ENCODE data around the gene SAMSN1.
"Not testable (repeated sequence)": the region's sequence is repeated elsewhere in the genome, so short reads cannot be mapped to it uniquely, and the experiment has no call there.

Gene SAMSN1

GRCh38 chr21:14562959-14563358, 16.8 kb upstream of the SAMSN1 start:
- DNase-seq: no peak

GRCh38 chr21:14560555-14560954, 14.4 kb upstream of the SAMSN1 start:
- DNase-seq: no peak

GRCh38 chr21:14560139-14560538, 14.0 kb upstream of the SAMSN1 start:
- DNase-seq: no peak

- no peak for DNase-seq
These were observed 13.0 kb upstream of the SAMSN1 start for GRCh38 chr21:14559102-14559501.

DNA sequence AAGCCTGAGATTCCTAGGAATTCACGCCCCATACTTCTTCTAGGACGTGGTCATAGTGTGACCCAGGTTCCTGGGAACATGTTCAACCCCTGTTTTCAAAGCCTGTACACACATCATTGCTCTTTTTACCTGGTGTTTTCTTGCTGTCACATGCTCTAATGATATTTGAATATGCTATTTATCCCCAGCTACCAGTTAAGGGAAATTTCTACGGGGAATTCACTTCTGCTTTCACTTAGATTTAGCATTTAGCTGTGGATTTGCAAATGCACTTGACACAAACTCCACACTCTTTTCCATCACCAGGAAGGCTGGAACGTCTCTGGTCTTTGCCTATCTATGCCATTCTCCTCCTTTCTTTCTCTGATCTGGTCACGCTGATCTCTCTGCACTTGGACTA, 11.3 kb upstream of the SAMSN1 start:
- no peak for DNase-seq

- no peak for DNase-seq
These were observed 8.8 kb upstream of the SAMSN1 start for GRCh38 chr21:14554948-14555347.

DNA sequence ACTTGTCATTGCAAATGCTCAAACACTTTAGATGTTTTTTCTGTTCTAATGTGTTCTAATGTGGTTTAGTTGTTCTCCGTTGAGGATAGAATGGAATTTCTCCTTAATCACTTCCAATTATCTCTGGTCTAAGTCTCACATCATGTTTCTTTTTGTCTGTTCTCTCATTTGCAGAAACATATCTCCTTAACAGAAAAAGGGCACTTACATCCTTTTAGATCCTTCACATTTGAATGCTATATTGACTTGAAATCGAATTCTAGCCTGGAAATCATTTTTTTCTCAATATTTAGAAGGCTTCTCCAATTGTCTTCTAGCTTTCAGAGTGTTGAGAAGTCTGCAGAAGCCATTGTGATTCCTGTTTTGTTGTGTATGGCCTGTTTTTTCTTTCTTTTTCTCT, 7.3 kb upstream of the SAMSN1 start:
- DNase-seq: no peak

DNA sequence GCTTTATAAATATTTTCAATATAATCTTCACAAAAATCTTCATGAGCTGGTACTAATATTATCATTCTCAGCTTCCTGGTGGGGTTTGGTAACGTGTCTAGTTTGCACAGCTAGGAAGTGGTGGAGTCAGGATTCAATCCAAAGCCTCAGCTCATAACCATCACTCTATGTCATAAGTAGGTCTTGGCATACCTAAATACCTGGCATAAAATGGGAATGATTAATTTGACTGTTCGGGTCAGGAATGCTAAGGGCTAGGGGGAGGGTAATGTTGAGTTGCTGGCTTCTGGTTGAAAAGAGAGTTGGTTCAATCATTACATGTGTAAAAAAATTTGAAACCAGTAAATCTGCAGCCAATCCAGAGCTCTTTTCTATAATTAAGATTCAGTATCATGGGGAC, 5.6 kb upstream of the SAMSN1 start:
- DNase-seq: no peak

DNA sequence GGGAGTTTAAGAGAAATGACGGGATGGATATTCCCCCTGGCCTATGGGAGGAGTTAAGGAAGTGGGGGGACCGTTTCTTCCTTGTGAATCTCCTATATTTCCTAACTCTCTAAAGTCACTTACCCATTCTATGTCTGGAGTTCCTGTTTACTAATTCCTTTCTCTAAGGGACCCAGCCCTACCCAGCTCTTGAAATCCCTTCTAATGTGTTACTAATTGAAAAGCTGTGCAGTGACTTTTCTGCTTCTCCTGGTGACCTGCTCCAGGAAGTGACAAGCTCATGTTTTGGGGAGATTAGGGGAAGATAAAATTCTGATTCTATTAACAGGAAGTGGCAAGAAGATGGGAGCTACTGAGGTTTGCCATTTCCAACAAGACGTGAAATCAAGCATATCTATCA, 4.0 kb upstream of the SAMSN1 start:
- no peak for DNase-seq

DNA sequence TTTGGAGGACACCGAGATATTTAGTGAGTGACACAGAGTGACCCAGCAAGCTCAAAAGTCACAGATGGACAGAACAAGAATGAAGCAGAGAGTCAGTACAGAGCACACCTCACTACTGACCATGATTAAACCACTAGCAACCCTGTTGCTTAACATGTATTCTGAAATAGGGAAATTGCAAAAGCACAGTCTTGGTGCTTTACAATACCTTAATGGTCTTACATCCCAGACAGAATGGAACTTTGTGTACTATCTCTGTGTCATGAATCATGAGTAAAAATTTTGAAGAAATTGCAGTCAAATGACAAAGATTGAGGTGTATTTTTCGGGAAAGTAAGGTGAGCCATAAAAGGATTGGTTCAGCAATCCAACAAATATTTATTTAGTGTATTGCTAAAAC, 2.7 kb upstream of the SAMSN1 start:
- no peak for DNase-seq

- DNase-seq: no peak
These were observed 1.9 kb upstream of the SAMSN1 start for GRCh38 chr21:14547834-14548513.

DNA sequence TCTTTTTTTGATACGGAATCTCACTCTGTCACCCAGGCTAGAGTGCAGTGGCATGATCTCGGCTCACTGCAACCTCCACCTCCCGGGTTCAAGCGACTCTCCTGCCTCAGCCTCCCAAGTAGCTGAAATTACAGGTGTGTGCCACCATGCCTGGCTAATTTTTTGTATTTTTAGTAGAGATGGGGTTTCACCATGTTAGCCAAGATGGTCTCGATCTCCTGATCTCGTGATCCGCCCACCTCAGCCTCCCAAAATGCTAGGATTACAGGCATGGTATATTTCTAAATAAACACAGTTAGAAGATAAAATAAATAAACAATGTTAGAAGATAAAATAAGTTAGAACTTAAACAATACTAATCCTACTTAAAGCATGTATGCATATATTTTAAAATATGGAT, 604 bp upstream of the SAMSN1 start:
- DNase-seq: not testable (repeated sequence)

- no peak for DNase-seq
These were observed 2.1 kb downstream of the SAMSN1 start for GRCh38 chr21:14543983-14544382.

DNA sequence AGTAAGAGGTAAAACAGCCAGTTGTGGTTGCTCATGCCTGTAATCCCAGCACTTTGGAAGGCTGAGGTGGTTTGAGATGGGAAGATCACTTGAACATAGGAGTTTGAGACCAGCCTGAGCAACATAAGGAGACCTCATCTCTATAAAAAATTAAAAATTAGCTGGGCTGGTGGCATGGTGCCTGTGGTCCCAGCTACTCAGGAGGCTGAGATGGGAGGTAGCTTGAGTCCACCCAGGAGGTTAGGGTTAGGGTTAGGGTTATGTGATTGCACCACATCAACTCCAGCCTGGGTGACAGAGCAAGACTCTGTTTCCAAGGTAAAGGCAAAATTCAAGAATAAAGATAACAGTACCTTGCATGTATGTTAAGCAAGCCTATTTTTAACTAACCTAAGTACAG, 3.5 kb downstream of the SAMSN1 start:
- no peak for DNase-seq

- DNase-seq: no peak
These were observed 4.1 kb downstream of the SAMSN1 start for GRCh38 chr21:14541841-14542490.

DNA sequence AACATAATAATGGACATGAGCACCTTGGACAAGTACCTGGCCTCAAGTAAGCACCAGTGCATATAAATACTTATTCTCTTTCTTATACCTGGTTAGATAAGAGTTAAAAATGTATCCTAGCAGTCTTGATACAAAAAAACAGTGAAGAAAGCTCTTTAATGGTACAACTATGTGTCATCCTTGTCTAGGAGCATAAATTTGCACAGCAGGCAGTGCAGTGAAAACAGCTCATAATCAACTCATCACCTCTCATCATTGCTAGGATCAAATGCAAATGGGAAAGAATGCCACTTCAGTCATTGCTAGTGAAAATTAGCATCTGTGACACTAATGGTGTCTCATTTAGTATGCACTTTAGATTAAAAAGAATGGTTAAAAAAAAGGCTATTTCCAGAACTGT, 7.6 kb downstream of the SAMSN1 start:
- DNase-seq: no peak

DNA sequence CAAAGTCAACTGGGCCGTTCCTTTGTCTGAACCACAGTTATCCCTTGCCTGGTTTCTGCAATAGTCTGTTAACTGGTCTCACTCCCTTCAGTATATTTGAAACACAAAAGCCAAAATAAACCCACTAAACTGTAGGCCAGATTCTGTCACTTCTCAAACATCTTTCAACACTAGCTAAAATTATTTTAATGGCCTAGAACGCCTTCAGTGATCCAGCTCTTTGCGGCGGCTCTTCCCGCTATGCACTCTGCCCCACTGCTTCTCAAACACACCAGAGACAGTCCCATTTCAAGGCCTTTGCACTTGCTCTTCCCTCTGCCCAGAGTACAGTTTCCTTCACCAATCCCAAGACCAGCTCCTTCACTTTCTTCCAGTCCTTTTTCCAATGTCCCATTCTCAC, 9.2 kb downstream of the SAMSN1 start:
- DNase-seq: no peak

DNA sequence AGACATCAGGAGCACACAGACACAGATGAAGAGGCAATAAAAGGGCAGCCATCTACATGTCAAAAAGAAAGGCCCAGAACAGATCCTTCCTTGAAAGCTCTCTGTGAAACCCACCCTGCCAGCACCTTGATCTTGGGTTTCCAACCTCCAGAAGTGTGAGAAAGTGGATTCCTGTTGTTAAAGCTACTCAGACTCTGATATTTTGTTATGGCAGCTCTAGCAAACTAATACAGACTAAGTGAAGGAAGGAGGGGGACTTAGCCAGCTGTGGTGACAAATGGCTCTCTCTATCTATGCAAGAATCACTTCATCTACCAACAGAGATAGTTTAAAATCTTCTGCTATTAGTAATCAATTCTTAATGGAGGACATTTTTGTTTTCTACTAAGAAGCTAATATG, 10.4 kb downstream of the SAMSN1 start:
- no peak for DNase-seq

DNA sequence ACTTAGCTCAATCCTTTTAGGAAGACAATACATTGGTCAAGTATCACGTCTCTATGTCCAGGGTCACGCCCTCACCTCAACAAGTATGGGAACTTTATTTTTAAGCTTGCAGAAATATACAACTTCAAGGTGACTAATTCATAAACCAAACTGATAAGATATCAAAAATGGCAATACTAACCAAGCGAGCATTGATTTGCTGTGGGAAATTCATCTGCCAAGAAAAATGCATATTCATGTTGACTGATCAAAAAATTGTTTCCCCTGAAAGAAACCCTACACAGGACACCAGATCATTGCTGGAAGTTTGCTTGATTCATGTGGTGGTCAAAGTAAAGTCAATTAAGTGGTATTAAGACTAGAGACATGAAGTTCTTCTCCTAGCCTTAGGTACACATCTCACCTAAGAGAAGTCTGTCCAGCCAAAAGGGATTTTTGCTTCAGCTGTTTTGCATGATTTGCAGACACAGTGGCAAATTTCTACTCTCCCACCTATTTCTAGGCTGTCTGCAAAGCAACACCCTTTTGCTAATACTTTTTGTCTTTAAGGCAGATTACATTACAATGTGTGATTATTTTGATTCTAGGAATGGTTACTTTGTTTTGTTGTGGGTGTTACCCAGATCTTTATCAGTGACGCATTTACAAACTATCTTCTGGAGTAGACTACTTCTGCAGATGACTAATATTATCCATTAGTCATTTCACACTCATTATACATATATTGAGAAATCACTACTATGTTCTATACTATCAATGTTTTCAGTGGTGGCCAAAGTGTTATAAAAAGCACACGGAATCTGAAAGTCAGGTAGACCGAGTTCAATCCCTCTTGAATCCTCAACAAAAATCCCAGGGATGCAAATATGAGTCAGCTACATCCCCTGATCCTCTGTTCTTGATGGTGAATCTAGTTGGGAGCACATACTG, 12.4 kb downstream of the SAMSN1 start:
- no peak for DNase-seq

GRCh38 chr21:14531757-14532316, 14.3 kb downstream of the SAMSN1 start:
- DNase-seq: no peak

- no peak for DNase-seq
These were observed 15.5 kb downstream of the SAMSN1 start for GRCh38 chr21:14530592-14530991.

- no peak for DNase-seq
These were observed 17.3 kb downstream of the SAMSN1 start for GRCh38 chr21:14528815-14529214.

Measured in NCI-H2171 treated with DMSO at 0.1 percent for 48 hours (cell line).